Type B pancreatic cell (in vitro differentiated cells): ENCODE measurements around the gene EPHA3. TPM values are rescaled to one million over a fixed set of nuclear protein-coding genes. Genes with fewer than 3 reads are reported as not detected.

Experiments used
- DNase-seq: peaks from one replicate; pipeline ENCODE4 v3.0.0; 2021; ENCODE audit warnings: mixed read lengths; ENCODE audit not compliant: unreplicated experiment; ENCODE audit errors: extremely low spot score
- H3K27ac Mint-ChIP-seq: 2 replicates; pipeline ENCODE4 v1.8.0; 2021; ENCODE audit warnings: mild to moderate bottlenecking, mixed read lengths
- H3K27me3 Mint-ChIP-seq: 2 replicates; pipeline ENCODE4 v1.8.0; 2021; ENCODE audit warnings: mixed read lengths
- H3K36me3 Mint-ChIP-seq: 2 replicates; pipeline ENCODE4 v1.8.0; 2021; ENCODE audit warnings: mixed read lengths
- H3K4me1 Mint-ChIP-seq: one replicate; pipeline ENCODE4 v1.8.0; 2021; ENCODE audit warnings: mixed read lengths; ENCODE audit not compliant: unreplicated experiment
- H3K4me3 Mint-ChIP-seq: 2 replicates; pipeline ENCODE4 v1.8.0; 2021; ENCODE audit warnings: mild to moderate bottlenecking, mixed read lengths
- H3K9me3 Mint-ChIP-seq: 2 replicates; pipeline ENCODE4 v1.8.0; 2021; ENCODE audit warnings: mixed read lengths
- CTCF ChIP-seq: fragments of 200-600 bp; sonication (generic); conservative IDR thresholded peaks from 2 replicates; pipeline ENCODE4 v1.5.0; 2021; ENCODE audit warnings: antibody characterized with exemption, mild to moderate bottlenecking
- total RNA-seq: library from RNA; stranded (reverse); gene quantifications from 2 replicates; pipeline ENCODE4 v1.2.1, GENCODE V29; 2021; ENCODE audit warnings: low replicate concordance

EPHA3 gene
- total RNA-seq, 1 donor from 2014 or later = 30.3 TPM

DNA sequence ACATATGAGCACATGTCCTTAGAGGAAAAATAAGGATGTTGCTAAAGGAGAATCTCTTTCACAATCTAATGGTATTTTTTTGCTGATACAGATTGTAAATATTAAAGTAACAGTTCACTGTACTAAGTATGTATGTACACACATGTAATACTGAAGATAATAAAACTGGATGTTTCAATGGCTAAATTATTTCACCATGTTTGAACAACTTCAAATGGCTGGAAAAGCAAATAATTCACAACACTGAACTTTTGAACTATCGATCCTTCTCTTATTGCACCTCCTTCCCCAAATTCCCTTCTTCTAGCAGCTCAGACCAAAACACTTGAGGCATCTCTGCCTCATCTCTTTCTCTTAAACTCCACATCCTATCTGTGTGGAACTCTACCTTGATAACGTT, 149.5 kb downstream of the EPHA3 start:
- peaks cover 11% of the 10 kb centered on the region for H3K4me1 Mint-ChIP-seq
- H3K27me3 Mint-ChIP-seq = no peaks in the 10 kb centered on the region
- H3K36me3 Mint-ChIP-seq = no peaks in the 10 kb centered on the region
- no peak for DNase-seq
- TF ChIP-seq CTCF = no peak
- no peak overlapping the region for H3K27ac Mint-ChIP-seq
- H3K4me3 Mint-ChIP-seq = no peak overlapping the region
- no peaks in the 10 kb centered on the region for H3K9me3 Mint-ChIP-seq

GRCh38 chr3:89260721-89261120, 153.3 kb downstream of the EPHA3 start:
- DNase-seq = no peak
- no peak for TF ChIP-seq CTCF
- Mint-ChIP-seq H3K4me3 (no peak overlapping the region), H3K9me3 (no peaks in the 10 kb centered on the region), H3K4me1 (peaks cover 11% of the 10 kb centered on the region), H3K27ac (no peak overlapping the region), H3K36me3 (no peaks in the 10 kb centered on the region), H3K27me3 (no peaks in the 10 kb centered on the region)

DNA sequence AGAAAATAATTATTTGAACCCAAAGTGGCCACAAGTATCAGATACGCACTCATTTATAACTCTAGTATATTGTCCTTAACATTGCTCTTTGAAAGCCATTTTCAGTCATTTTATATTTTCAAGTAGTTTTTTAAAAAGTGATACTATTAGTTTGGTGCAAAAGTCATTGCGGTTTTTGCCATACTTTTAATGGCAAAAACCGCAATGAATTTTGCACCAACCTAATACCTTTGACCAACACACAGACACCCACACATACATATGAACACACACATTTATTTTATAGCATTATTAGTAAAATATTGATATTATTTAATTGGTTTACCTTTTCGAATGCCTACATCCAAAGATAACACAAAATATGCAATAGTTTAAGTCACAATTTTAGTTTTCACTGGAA, 154.3 kb downstream of the EPHA3 start:
- H3K4me1 Mint-ChIP-seq = peaks cover 11% of the 10 kb centered on the region
- no peak overlapping the region for H3K4me3 Mint-ChIP-seq
- H3K9me3 Mint-ChIP-seq = no peaks in the 10 kb centered on the region
- TF ChIP-seq CTCF = no peak
- H3K36me3 Mint-ChIP-seq = no peaks in the 10 kb centered on the region
- DNase-seq = no peak
- no peaks in the 10 kb centered on the region for H3K27me3 Mint-ChIP-seq
- no peak overlapping the region for H3K27ac Mint-ChIP-seq

DNA sequence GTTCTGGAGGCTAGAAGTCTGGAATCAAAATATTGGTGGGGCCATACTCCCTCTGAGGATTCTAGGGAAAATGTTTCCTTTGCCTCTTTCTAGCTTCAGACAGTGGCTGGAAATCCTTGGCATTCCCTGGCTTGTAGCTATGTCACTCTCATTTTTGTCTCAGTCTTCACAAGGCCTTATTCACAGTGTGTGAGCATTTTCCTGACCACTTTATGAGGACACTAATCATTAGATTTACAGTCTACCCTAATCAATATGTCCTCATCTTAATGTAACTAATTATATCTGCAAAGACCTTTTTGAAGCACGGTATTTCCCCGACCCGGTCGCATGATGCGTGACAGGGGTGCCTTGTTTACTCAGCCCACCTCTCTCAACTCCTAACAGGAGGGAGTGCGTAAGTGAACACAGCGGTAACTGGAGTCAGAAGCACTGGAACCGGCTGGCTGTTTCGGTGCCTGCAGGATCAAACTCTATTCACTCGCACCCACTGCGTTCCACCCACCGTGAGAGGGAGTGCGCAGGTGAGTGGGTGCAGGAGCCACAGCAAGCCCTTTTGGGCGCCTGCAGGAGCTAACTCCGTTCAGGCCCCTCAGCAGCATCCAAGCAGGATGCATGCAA, 155.0 kb downstream of the EPHA3 start:
- no peak for TF ChIP-seq CTCF
- Mint-ChIP-seq H3K9me3 (no peaks in the 10 kb centered on the region), H3K27ac (no peak overlapping the region), H3K27me3 (no peaks in the 10 kb centered on the region), H3K4me1 (peaks cover 3% of the 10 kb centered on the region), H3K4me3 (no peak overlapping the region), H3K36me3 (no peaks in the 10 kb centered on the region)
- no peak for DNase-seq

DNA sequence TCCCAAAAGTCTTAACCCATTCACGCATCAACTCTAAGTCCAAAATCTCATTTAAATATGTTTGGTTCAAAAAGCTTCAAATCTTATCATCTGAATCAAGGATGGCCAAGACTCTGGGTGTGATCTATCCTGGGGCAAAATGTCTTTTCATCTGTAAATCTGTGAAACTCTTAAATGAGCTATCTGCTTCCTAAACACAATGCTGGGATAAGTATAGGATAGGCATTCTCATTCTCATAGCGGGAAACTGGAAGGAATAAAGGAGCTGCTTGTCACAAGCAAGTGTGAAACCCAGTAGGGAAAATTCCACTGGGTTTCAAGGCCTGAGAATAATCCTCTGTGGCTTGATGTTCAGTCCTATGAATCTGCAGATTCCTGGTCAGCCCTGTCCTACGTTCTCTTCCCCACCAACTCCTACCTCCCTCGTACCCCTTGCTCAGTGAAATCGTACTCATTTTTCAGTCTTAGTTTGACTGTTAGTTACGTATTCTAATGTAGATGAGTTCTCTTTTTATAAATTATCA, 156.7 kb downstream of the EPHA3 start:
- Mint-ChIP-seq H3K27ac (no peak overlapping the region), H3K4me1 (peaks cover 9% of the 10 kb centered on the region), H3K9me3 (no peaks in the 10 kb centered on the region), H3K36me3 (no peaks in the 10 kb centered on the region), H3K27me3 (no peaks in the 10 kb centered on the region), H3K4me3 (no peak overlapping the region)
- no peak for TF ChIP-seq CTCF
- no peak for DNase-seq
